ENCODE data around the gene ACKR3.

ACKR3 gene

DNA sequence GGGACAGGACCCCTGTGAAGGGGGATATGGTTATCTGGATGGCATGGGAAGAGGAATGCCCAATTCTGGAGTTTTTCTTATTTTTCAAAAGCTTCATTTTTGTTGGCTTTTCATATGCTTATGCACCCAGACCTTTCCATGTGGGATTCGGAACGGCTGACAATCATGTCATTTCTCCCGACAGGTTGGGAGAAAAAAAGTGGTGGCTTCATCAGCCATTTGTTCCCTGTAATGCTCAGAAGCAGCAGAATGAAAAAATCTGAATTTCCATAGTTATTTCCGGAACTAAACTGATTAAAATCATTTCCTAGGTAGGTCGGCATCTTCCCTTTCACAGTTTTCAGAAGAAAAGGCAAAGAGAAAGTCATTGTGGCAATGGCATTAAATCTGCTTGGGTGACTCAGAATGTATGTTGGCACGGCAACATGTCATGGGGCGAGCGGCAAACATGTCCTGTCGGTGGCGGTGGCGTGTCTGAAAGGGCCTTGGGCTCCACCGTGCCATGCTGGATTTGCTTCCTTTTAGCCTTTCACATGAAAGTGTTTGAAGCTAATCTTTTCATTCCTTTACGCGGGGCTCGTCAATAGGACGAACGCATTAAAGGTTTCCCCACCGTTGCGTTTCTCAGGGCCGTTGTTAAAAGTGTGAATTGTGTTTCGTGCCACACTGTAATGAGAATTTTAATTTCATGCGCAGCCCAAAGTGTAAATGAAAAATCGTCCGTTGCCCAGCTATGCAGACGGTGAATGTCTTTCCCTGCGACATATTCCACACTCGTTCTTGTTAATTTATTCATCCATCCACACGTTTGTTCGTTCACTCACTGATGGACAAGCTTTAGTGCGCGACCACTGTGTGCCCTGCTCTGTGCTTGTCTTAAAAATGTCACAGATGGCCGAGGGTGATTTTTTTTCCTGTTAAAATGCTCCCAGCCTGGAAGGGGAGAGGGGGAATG is 18.5 kb downstream of the ACKR3 start:
- DNase-seq: no peak

- DNase-seq: no peak
Observed at GRCh38 chr2:236588932-236589592, 19.4 kb downstream of the ACKR3 start.

DNA sequence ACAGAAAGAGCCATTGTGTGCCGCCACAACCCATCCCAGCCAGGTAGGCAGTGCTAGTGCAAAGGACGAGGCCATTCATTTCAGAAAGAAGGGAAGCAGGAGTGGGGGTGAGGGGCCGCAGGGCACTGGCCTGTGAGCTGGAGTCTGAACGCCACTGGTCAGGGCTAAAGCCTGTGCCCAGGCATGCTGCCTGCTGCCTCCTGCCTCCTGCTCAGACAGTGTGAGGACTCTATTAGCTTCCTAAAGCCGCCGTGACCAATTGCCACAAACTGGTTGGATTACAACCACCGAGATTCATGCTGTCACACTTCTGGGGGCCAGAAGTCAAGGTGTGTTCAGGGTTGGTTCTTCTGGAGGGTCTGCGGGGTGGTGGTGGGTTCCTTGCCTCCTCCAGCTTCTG is 21.2 kb downstream of the ACKR3 start:
- no peak for DNase-seq

DNA sequence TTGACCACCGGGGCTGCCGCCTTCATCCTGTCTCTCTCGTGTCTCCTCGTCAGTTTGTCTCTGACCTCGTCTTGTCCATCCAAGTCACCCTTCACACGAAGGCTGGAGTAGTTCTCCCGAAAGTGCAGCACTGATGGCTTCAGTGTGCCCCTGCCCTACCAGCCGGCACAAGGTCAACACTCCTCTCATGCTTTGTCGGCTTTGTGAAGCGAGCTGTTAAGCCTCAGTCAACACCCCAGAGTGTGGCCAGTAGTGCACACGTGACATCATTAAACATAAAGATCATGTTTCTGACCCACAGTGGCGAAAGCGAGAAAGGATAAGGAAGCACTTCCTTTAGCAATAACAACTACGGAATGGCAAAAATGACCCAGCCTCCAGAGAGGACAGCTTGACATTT is 23.2 kb downstream of the ACKR3 start:
- no peak for DNase-seq

DNA sequence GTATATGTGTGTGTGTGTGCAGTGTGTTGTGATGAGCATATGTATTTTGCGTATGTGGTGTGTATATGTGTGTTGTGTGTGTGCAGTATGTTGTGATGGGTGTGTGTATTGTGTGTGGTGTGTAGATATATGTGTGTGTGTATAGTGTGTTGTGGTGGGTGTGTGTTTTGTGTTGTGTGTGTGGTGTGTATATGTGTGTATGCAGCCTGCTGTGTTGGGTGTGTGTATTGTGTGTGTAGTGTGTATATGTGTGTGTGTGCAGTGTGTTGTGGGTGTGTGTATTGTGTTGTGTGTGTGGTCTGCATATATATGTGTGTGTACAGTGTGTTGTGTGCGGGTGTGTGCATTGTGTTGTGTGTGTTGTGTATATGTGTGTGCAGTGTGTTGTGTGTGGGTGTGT is 23.9 kb downstream of the ACKR3 start:
- no peak for DNase-seq

- no peak for DNase-seq
Observed at GRCh38 chr2:236593956-236594355, 24.3 kb downstream of the ACKR3 start.

DNA sequence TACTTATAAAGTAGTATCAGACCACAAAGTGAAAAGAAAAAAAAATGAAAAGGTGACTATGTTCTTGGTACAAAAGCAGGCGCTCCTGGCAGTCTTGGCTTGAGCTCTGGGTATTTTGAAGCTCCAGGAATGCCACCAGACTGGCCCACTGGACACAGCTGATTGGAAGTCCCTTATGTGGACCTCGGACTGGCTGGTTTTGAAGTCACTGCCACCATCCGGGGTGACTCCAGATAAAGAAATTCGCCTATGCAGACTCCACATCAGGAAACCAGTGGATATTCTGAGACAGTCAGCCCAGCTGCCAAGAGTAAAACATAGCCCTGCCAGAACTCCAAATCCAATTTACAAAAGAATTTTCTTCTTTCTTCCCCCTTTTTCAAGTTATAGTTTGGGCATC is 28.0 kb downstream of the ACKR3 start:
- no peak for DNase-seq

DNA sequence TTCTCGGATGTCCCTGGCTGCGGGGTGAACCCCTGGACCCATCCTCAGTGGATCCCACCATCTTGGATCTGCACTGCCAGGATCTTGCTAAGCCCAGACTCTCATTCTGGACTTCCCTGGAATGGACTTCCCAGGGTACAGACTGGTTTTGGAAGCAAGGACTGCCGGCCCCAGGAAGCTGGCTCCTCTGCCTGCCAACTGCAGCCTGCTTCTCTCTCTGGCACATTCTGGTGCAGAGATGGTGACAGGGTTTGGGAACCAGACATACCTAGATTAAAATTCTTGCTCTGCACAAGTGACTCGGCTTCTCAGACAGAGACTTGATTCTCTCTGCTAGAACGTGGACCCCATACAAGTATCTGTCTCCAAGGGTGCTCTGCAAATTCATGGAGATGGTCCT is 29.4 kb downstream of the ACKR3 start:
- no peak for DNase-seq

DNA sequence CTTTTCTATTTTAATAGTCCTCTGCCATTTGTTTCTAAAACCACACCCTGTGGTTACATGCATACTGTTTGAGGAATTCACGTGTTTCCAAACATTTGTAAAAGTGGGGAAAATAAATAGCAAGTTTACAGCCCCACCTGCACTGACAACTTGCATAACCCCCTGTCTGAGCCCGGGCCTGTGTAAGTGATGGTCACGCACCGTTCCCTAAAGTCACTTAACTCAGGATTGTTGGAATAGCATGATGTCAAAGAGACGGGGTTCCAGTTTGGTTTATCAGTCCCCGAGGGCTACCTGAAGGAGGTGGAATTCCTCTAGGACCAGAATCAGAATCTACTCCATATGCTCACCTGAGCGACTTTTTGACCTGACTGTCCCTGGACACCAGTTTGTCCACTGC is 30.5 kb downstream of the ACKR3 start:
- DNase-seq: no peak

DNA sequence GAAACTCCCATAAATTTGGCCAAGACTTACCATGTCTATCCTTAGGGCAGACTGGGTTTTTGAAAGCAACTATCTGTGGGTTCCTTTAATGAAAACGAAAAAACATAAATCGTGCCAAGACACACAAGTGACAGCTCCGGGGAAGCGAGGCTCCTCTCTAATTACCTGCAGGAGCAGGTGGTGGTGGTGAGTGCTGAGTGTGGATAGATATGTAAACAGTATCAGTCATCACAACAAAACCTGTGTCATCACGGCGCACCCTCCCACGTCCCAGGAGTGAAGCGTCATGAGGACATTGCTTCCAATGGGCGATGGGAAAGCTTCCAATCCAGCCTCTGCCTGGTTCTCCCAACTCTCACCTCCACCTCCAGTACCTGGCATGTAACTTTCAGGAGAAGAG is 31.3 kb downstream of the ACKR3 start:
- no peak for DNase-seq

DNA sequence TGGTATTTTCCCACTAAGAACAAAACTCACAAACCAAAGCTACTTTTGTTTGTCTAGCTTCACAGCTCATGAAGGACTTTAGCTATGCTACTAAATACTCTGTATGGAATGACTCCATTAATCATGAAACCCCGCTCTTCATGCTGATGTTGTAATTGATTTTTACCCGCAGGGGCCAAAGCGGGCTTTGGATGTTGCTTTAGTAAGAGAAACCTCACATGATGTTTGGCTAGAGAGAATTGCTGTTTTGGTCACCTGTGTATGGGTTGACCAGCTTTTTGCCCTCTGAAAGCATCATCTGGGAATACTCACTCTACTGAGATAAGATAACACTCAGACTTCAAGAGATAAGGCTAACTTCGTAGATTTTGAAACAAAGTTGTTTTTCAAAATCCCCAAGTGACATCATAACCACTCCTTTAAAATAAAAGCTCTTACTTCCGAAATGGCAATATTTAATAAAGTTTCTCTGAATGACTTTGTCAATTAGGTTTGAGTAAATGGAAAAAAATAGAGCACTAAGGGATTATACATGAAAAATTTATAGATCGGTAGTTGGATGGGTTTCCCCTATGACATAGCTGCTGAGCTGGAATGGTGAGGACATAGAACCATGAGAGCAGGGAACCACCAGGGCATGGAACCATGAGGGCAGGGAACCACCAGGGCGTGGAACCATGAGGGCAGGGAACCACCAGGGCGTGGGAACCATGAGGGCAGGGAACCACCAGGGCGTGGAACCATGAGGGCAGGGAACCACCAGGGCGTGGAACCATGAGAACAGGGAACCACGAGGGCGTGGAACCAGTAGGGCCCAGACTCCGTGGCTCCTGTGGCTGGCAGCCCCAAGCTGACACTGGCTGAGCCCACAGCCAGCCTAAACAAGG is 31.9 kb downstream of the ACKR3 start:
- DNase-seq: no peak

DNA sequence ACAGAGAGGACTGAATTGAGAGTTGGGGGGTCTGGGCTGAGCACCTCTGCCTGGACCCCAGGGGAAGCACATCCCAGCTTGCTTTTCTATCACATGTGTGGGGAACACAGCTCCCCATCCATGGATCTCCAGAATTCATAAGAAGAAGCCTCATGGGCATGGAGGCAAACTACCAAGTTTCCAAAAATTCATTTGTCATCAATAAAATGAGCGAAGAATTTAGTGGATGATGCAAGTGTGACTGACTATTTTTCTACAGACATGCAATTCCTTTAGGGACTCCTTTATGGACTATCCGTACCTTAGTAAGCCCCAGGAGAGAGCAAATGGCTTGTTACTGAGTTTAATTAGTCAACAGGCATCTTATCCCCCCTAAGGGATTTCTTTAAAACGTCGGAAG is 33.1 kb downstream of the ACKR3 start:
- no peak for DNase-seq

GRCh38 chr2:236603361-236604015 is 33.9 kb downstream of the ACKR3 start:
- no peak for DNase-seq

DNA sequence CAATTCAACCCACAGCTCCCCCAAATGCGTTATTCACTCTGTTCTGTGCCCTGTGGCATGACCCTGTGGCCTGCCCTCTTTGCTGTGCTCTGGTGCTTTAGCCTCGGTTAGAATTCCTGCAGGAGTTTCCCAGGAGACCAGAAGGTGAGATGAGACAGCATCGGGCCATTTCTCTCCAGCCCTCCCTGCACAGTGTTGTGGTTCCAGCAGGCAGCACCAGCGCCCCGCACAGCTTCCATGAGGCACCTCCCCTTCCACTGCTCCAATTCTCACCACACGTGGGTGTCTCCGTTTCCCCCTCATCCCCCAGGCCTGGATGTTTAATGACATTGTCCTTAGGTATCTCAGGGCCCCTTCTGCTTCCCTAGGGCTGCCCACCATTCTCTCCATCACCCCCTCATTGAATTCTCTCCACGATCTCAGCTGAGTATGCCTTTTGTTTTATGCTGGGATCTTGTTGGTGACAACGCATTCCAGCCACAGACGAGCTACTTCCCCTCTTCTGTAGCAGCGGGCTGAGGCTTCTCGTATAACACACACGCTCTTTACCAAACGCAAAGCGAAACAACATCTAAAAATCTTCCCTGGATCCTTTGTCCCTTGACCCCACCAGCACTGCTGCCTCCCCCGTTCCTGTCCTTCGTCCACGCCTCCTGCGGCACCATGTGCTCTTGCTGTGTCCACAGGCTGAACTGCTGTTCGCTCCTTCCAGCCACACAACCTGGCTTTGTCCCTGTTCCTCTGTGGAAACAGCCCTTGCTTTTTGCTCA is 35.1 kb downstream of the ACKR3 start:
- no peak for DNase-seq

- DNase-seq: no peak
Observed at GRCh38 chr2:236605345-236605734, 35.7 kb downstream of the ACKR3 start.

DNA sequence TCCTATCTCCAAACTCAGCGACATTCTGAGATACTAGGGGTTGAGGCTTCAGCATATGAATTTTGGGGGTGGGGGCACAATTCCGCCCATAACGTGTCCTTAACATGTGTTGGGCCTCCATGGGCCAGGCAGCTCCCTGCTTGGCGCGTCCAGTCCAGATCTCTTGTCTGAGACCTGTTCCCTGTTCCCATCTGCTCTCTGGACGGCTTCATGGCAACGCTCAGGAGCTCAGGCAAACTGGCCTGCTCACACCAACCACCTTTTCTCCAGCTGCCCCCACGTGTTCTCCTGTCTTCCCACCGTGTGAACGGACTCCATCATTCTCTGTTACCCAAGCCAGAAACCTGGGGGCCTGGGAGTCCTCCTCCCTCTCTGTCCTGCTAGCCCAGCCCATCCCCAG is 36.4 kb downstream of the ACKR3 start:
- DNase-seq: no peak

DNA sequence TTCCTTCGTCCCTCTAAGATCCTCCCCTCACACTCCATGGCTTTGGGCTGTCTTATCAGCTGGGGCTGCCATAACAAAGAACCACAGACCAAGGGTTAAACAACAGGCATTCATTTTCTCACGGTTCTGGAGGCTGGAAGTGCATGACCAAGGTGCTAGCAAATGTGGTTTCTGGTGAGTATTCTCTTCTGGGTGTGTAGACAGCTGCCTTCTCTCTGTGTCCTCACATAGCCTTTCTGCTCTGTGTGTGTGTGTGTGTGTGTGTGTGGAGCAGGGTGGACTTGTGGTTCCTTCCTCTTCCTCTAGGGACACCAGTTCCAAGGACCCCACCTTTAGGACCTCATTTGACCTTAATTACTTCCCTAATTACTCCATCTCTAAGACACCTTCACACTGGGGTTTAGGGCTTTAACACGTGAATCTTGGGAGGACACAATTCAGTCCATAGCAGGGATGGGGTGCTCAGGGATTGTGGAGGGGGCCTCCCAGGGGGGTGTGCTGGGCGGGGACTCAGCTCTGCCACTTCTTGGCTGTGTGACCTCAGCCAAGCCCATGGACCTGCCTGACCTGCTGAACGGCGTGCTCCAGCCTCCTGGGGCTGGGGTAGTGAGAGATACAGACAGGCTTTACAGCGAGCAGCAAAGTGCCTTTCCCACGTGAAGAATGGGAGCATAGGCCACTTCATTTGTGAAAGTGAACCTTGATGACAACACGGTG is 38.0 kb downstream of the ACKR3 start:
- DNase-seq: no peak

DNA sequence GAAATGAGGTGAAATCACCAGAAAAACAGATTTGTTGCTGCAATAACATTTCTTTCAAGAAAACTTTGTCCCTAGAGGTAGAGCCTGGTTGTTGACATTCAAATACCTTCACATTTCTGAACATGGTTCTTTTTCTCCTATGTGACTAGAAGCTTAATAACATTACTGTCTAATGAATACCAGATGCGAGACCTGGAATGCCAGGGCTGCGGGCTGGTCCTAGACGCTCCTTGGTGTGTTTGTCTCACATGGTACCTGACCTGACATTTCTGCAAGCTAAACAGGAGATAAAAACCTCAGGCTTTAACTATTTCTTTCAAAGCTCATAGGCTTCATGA is 38.5 kb downstream of the ACKR3 start:
- DNase-seq: no peak

- no peak for DNase-seq
Observed at GRCh38 chr2:236608710-236609109, 39.1 kb downstream of the ACKR3 start.

DNA sequence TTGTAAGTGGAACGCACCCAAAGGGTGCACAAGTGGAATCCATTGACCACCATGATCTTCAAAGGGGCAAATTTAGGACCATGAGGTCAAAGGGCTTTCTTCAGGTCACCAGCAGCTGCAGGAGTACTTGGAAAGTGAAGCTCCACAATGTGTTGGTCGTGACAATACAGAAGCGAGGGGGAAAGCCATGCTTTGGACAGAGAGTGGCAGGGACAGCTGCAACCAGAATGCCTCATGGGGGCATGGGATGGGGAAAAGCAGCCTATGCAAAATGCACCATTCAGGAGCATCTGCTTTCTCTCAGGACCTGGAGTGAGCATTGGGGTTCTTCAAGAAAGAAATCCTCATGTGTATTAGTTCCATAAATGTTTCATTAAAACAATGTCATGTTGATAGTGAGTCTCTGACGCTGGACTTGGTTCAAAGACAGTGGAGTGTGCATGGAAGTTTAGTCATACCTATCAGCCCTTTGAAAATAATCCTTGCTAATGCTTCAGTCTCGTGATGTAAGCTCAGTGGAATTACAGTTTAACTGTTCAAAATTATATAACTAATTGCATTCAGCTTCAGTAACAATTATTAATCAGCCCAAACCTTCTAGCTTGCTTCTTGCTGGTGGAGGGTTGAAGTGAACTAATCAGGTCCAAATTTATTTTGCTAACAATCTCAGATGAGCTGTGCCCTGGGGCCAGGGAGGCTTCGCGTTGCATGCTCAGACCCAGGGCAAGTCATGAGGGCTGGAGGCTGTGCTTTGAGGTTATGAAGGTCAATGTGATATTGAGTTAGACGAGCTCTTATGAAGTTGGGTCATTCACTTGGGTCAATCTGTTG is 41.6 kb downstream of the ACKR3 start:
- no peak for DNase-seq

DNA sequence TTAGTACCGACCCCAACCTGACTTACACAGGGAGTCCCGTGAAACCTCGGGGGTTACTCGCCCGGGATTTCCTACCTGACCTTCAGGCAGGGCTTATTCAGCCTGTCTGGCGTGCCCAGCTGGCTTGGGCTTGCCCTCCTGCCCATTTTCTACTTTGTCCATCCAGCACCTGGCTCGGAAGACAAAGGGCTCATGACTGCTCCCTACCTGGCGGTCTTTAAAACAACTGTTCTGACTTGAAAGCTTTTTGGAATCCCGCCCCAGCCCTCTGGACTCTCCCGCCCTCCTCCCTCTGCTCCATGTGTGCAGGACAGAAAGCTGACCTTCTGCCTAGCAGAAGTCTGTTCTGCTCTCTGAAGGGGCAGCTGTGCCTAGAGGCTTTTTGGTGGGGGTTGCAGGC is 43.1 kb downstream of the ACKR3 start:
- DNase-seq: no peak

Data from midbrain (tissue), 1 donor.